Stimulated activated naive CD8-positive, alpha-beta T cell treated with anti-CD3 and anti-CD28 coated beads, Interleukin-15, Interleukin-2, amounts not matched to agents 100 U/mL and 50 U/mL, for 24 hours (primary cell): ENCODE data around the gene COG8.

Experiments used
- ATAC-seq: fragments of 150-1000 bp; cut with Tn5 transposase; one replicate; pipeline ENCODE4 v1.10.0; 2021
- DNase-seq: peaks from one replicate; pipeline ENCODE4 v3.0.0; 2021

COG8 gene

GRCh38 chr16:69346683-69347082, 7.3 kb upstream of the COG8 start:
- DNase-seq, result no peak
- ATAC-seq, result no peak

- ATAC-seq, result no peak
- no peak for DNase-seq
These were observed 6.6 kb upstream of the COG8 start for GRCh38 chr16:69345923-69346322.

- ATAC-seq (no peak), DNase-seq (no peak)
These were observed 4.8 kb upstream of the COG8 start for GRCh38 chr16:69344171-69344570.

- DNase-seq, result peak; percentile 42
- peak; percentile 0 for ATAC-seq
These were observed 806 bp upstream of the COG8 start for GRCh38 chr16:69340095-69340644.

- ATAC-seq (no peak), DNase-seq (peak; percentile 65)
These were observed 641 bp downstream of the COG8 start for GRCh38 chr16:69338557-69339288.

- DNase-seq (no peak), ATAC-seq (no peak)
These were observed 4.7 kb downstream of the COG8 start for GRCh38 chr16:69334696-69335095.

GRCh38 chr16:69330286-69331109, 8.9 kb downstream of the COG8 start, which contains the start of gene PDF:
TSS of gene PDF (minus strand) at chr16:69330588. CDS start at chr16:69330570, 18 bp downstream.
- peak; percentile 98 for ATAC-seq
- peak; percentile 91 for DNase-seq

- DNase-seq (peak; percentile 50), ATAC-seq (peak; percentile 41)
These were observed 9.7 kb downstream of the COG8 start for GRCh38 chr16:69329369-69330285.

GRCh38 chr16:69328854-69329316, 10.5 kb downstream of the COG8 start:
- ATAC-seq (no peak), DNase-seq (no peak)

- DNase-seq (no peak), ATAC-seq (no peak)
These were observed 11.6 kb downstream of the COG8 start for GRCh38 chr16:69327585-69328310.

GRCh38 chr16:69326172-69326873, 13.0 kb downstream of the COG8 start:
- ATAC-seq, result no peak
- DNase-seq, result peak; percentile 2

- ATAC-seq, result no peak
- no peak for DNase-seq
These were observed 13.6 kb downstream of the COG8 start for GRCh38 chr16:69325784-69326171.

GRCh38 chr16:69324585-69325253, 14.6 kb downstream of the COG8 start:
- DNase-seq (no peak), ATAC-seq (no peak)

- no peak for ATAC-seq
- DNase-seq, result no peak
These were observed 15.3 kb downstream of the COG8 start for GRCh38 chr16:69324013-69324531.

GRCh38 chr16:69323415-69323814, 15.9 kb downstream of the COG8 start:
- DNase-seq (no peak), ATAC-seq (no peak)

GRCh38 chr16:69322343-69322742, 17.0 kb downstream of the COG8 start:
- ATAC-seq (no peak), DNase-seq (no peak)

GRCh38 chr16:69321080-69321479, 18.3 kb downstream of the COG8 start:
- no peak for DNase-seq

GRCh38 chr16:69320740-69321073, 18.7 kb downstream of the COG8 start:
- no peak for ATAC-seq
- no peak for DNase-seq

More at GRCh38 chr16:69321080-69321479, 18.3 kb downstream of the COG8 start:
- ATAC-seq, result no peak

GRCh38 chr16:69319826-69320739, 19.3 kb downstream of the COG8 start:
- no peak for DNase-seq
- ATAC-seq, result no peak
